Left ventricle myocardium superior (tissue), 1 donor: ENCODE results near the gene FCN3. TPM values are rescaled to one million over a fixed set of nuclear protein-coding genes. Genes with fewer than 3 reads are reported as not detected.

ENCODE experiments used
- ATAC-seq: fragments of 200-7000 bp; cut with Tn5 transposase; one replicate; pipeline ENCODE4 v1.9.1; 2020; ENCODE audit warnings: mild to moderate bottlenecking, moderate library complexity
- DNase-seq: peaks from one replicate; pipeline ENCODE4 v3.0.0-alpha.2; 2020
- intact Hi-C: fragments of 100-400 bp; cut with micrococcal nuclease; formaldehyde crosslinking; loops from one replicate; pipeline ENCODE4 v1.11.0; 2022
- total RNA-seq: library from RNA; stranded (reverse); fragmentation: NEBNext Ultra II Directional; extraction: Animal tissue kit (Norgen Biotek cat#: 25700); gene quantifications from one replicate; pipeline ENCODE4 v1.2.1, GENCODE V29; 2021
- donor health status: DM: no; HTN: yes; CAD: no; lungs with severe emphysema.

The FCN3 gene
- total RNA-seq, 1 donor from 2014 or later: 19.3 TPM

- intact Hi-C loops: no loop called here
- ATAC-seq (no peak), DNase-seq (no peak)
These were observed 8.5 kb upstream of the FCN3 start, which contains the start of gene CD164L2 for GRCh38 chr1:27383039-27383605. TSS of gene CD164L2 (minus strand) at chr1:27383333. CDS start at chr1:27383239, 94 bp downstream.

- ATAC-seq: no peak
- no peak for DNase-seq
- intact Hi-C loops: no loop called here
These were observed 7.5 kb upstream of the FCN3 start for GRCh38 chr1:27381969-27382762.

DNA sequence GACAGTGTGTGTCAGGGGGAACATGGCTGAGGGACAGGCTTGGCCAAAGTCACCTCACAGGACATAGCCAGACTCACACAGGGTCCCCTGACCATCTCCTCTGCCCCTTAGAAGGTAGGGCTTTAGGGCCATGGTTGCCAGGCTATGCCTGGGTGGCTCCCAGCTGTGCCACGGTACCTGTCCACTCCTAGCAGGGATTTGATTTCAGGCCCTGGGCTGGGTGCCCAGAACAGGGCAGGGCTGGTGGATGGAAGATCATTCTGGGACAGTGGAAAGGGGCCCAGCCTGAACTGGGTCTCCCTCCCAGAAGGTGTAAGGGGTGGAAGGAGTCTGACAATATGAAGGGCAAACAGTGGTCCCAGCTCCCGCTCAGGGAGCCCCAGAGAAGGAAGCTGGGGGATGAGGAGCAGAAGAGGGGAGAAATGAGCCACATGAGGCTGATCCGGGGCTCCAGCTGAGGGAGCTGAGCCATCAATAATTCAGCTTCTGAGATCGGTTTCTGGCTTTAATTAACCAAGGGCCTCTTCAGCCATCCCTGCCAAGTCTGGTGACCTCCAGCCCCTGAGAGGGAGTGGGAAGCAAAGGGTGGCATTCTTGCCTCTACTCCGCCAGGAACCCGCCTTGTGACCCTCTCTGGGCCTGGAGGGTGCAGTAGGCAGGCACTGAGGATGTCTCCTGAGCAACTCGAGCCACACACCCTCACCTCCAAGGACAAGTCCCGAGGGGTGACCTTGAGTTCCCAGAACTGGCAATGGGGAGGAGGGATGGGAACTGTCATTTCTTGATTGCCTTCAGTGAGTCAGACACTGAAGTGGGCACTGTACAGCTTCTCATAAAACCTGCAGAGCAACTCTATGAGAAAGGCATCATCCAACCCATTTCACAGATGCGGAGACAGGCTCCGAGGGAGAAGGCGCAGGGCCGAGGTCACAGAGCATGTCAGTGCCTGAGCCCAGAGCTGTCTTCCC is 6.4 kb upstream of the FCN3 start:
- ATAC-seq (peak; percentile 62), DNase-seq (no peak)
- intact Hi-C loops: no loop called here

GRCh38 chr1:27380224-27380623 is 5.6 kb upstream of the FCN3 start:
- no peak for ATAC-seq
- intact Hi-C loops: no loop called here

GRCh38 chr1:27379564-27380122 is 5.0 kb upstream of the FCN3 start:
- intact Hi-C loops: no loop called here
- DNase-seq (no peak), ATAC-seq (no peak)

More at GRCh38 chr1:27380224-27380623, 5.6 kb upstream of the FCN3 start:
- DNase-seq: no peak

- DNase-seq (no peak), ATAC-seq (no peak)
- intact Hi-C loops: no loop called here
These were observed 3.3 kb upstream of the FCN3 start for GRCh38 chr1:27377760-27378495.

GRCh38 chr1:27372808-27373690 is 1.6 kb downstream of the FCN3 start:
- intact Hi-C loops: no loop called here
- DNase-seq: no peak
- ATAC-seq: no peak

DNA sequence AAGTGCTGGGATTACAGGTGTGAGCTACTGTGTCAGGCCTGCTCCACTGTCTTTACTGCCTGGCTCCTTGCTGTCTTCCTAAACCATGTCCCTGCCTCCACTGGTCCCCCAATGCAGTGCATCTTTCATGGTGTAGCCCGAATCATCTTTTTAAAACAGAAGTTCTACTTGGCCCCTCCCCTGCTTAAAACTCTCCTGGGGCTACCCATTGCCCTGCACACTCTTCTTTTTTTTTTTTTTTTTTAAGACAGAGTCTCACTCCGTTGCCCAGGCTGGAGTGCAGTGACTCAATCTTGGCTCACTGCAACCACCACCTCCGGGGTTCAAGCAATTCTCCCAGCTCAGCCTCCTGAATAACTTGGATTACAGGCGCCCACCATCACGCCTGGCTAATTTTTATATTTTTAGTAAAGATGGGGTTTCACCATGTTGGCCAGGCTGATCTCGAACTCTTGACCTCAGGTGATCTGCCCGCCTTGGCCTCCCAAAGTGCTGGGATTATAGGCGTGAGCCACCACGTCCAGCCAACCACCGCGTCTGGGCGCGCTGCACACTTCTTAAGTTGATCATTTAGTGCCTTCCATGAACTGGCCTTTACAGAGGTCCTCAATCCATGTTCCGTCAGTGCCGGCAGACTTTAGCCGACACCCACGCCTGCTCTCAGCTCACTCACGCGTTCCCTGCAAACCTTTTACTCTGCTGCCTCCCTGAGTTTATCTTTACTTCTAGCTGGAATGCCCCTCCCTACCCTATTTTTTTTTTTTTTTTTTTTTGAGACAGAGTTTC is 2.4 kb downstream of the FCN3 start:
- intact Hi-C loops: no loop called here
- no peak for DNase-seq
- no peak for ATAC-seq

GRCh38 chr1:27368869-27369582 is 5.6 kb downstream of the FCN3 start:
- DNase-seq (no peak), ATAC-seq (no peak)
- intact Hi-C loops: no loop called here

GRCh38 chr1:27367160-27367650 is 7.4 kb downstream of the FCN3 start:
- intact Hi-C loops: no loop called here
- ATAC-seq (no peak), DNase-seq (no peak)

DNA sequence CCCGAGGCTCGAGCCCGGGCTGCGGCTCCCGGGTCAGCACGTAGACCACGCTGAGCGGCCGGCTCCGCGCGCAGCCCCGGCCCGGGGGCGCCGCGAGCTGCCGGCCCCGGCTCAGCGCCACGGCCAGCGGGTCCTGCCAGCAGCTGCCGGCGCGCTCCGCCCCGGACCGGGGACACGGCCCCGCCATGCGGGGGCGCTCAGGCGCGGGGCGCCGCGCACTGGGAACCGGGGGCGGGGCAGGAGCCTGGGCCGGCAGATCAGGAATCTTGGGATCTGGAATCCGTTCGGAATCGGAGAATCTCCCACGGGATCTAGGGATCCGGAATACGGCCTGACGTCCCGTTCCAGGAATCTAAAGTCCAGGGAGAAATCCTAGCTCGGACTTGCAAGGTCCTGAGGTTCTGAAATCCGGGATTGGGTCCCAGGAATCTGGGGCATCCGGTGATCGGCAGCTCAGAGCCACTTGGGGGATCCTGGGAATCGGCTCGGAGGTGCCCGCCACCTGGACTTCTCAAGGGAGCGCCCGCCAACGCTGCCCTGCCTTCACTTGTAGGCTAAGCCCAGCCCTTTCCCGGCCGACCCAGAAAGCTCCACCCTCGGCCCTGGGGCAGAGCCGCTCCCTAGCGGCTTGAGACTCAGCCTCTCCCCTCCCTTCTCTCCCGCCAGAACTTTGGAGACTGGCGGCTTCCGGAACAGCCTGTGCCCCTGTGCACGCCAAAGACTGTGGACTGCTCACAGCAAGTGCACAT is 8.0 kb downstream of the FCN3 start, which contains the start of gene MAP3K6:
Gene MAP3K6 (minus strand): TSS at position 551 of the 749 bp plus-strand sequence. CDS start 364 bp downstream, at position 187.
- peak; percentile 80 for ATAC-seq
- peak; percentile 95 for DNase-seq
- intact Hi-C loops: no loop called here

- DNase-seq (peak; percentile 96), ATAC-seq (peak; percentile 75)
- intact Hi-C loops: no loop called here
These were observed 8.6 kb downstream of the FCN3 start for GRCh38 chr1:27366113-27366410.

DNA sequence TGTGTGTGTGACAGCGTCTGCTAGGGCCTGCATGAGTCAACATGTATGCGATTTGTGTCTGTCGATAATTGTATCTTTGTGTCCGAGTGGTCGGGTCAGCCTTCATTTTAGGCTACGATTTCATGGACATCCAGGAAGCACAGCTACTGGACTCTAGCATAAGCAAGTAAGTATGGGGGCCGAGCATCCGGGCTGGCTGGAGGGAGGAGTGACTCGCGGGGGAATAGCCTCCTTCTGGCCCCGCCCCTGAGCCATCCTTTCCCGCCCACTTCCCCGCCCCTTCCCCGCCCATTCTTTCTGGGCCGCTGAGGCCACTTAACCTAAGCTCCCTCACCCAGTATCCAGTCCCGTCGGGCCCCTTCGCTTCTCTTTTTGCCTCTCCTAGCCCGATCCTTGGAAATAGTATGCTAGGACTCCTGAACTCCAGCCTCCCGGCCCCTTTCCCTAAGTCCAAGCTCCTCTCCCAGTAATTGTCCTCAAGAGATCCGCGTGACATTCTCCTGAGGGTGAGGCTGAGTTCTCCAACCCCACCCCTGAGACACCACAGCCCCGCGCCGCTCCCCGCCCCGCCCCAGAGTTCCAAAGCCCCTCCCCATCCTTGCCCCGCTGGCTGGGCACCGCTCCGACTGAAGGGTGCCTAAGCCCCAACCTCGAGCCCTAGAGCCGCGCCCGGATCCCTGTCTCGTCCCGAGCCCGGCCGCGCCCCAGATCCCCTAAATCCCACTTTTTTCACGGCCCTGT is 9.1 kb downstream of the FCN3 start:
- intact Hi-C loops: no loop called here
- ATAC-seq (peak; percentile 79), DNase-seq (peak; percentile 92)

DNA sequence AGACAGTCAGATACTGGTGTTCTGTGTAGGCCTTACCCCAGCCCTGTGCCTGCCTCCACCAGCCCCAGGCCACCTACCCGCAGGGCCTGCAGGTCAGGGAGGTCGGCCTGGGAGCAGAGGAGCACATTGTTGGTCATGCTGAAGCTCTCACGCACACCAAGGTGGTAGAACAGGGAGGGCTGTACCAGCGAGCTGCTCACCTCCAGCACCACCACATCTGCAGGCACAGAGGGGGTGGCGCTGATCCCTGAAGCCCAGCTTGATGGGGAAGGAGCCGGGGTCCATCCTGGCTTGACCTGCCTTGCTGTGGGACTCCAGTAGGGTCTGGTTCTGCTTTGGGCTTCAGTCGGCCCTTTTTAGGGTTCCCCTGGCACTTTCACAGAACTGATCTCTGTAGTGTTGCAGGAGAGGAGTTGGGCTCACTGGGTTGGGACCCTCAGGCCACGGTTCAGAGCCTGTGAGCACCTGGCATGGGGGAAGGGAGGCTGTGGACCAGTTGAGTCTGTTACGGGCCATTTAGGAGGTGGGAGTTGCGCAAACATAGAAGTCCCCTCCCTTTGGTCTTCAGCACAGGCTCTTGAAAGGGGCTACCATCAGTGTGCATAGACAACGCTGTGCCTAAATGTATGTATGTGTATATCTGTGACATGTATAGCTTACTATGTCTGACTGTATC is 9.8 kb downstream of the FCN3 start:
- DNase-seq (no peak), ATAC-seq (no peak)
- intact Hi-C loops: no loop called here
